GM12865 (cell line): ENCODE results near the gene TMEM14A.

Experiments
- DNase-seq: peaks from one replicate; pipeline ENCODE4 v3.0.0; 2010; ENCODE audit warnings: low read depth
- H3K4me3 ChIP-seq: 2 replicates; pipeline ENCODE4 v1.5.1; 2011; ENCODE audit warnings: mild to moderate bottlenecking, low read depth, low read length, control low read depth
- CTCF ChIP-seq: IDR thresholded peaks from 2 replicates; pipeline ENCODE4 v1.5.1; 2011; ENCODE audit warnings: low read length, control low read depth, low read depth, inconsistent platforms; ENCODE audit not compliant: insufficient read depth; ENCODE audit errors: missing control alignments

Gene TMEM14A

GRCh38 chr6:52636830-52637229, 34.1 kb upstream of the TMEM14A start:
- H3K4me3 ChIP-seq: no peak overlapping the region
- no peak for TF ChIP-seq CTCF
- DNase-seq: no peak

GRCh38 chr6:52639493-52639892, 31.4 kb upstream of the TMEM14A start:
- H3K4me3 ChIP-seq: no peak overlapping the region
- no peak for TF ChIP-seq CTCF
- DNase-seq: no peak

- TF ChIP-seq CTCF: no peak
- no peak for DNase-seq
- H3K4me3 ChIP-seq: no peak overlapping the region
These were observed 30.7 kb upstream of the TMEM14A start for GRCh38 chr6:52640170-52640569.

- H3K4me3 ChIP-seq: no peak overlapping the region
- TF ChIP-seq CTCF: no peak
- no peak for DNase-seq
These were observed 30.0 kb upstream of the TMEM14A start for GRCh38 chr6:52640916-52641315.

GRCh38 chr6:52641388-52641787, 29.5 kb upstream of the TMEM14A start:
- no peak for TF ChIP-seq CTCF
- no peak overlapping the region for H3K4me3 ChIP-seq
- no peak for DNase-seq

- DNase-seq: no peak
- no peak overlapping the region for H3K4me3 ChIP-seq
- no peak for TF ChIP-seq CTCF
These were observed 29.1 kb upstream of the TMEM14A start for GRCh38 chr6:52641826-52642225.

GRCh38 chr6:52642368-52642767, 28.5 kb upstream of the TMEM14A start:
- no peak overlapping the region for H3K4me3 ChIP-seq
- TF ChIP-seq CTCF: no peak
- no peak for DNase-seq
